Choroid plexus epithelial cell (primary cell): ENCODE results near the gene PARVB.

ENCODE experiments used
- DNase-seq: peaks from one replicate; pipeline ENCODE4 v3.0.0-alpha.2; 2010; ENCODE audit warnings: low read depth
- H3K4me3 ChIP-seq: 2 replicates; pipeline ENCODE4 v1.5.1; 2011; ENCODE audit warnings: low read depth, mild to moderate bottlenecking, control low read depth, low read length, moderate library complexity
- CTCF ChIP-seq: conservative IDR thresholded peaks from 2 replicates; pipeline ENCODE4 v1.5.1; 2011; ENCODE audit warnings: low read depth, mild to moderate bottlenecking, control low read depth, inconsistent platforms, low read length, moderate library complexity

PARVB gene

GRCh38 chr22:44206330-44206645 is 182.2 kb downstream of the PARVB start:
- no peak for TF ChIP-seq CTCF
- DNase-seq: no peak
- H3K4me3 ChIP-seq: no peak overlapping the region

- H3K4me3 ChIP-seq: no peak overlapping the region
- DNase-seq: no peak
- no peak for TF ChIP-seq CTCF
Observed at GRCh38 chr22:44206696-44207095, 182.6 kb downstream of the PARVB start.

GRCh38 chr22:44207173-44207980 is 183.3 kb downstream of the PARVB start:
- no peak for TF ChIP-seq CTCF
- DNase-seq: no peak
- H3K4me3 ChIP-seq: no peak overlapping the region

GRCh38 chr22:44207981-44208317 is 183.8 kb downstream of the PARVB start:
- no peak for DNase-seq
- no peak for TF ChIP-seq CTCF
- no peak overlapping the region for H3K4me3 ChIP-seq

GRCh38 chr22:44209343-44209742 is 185.2 kb downstream of the PARVB start:
- H3K4me3 ChIP-seq: no peak overlapping the region
- DNase-seq: no peak
- TF ChIP-seq CTCF: no peak

- H3K4me3 ChIP-seq: no peak overlapping the region
- TF ChIP-seq CTCF: no peak
- DNase-seq: peak; percentile 58
Observed at GRCh38 chr22:44210722-44211121, 186.6 kb downstream of the PARVB start.

GRCh38 chr22:44211256-44211945 is 187.3 kb downstream of the PARVB start:
- no peak for TF ChIP-seq CTCF
- no peak overlapping the region for H3K4me3 ChIP-seq
- peak; percentile 34 for DNase-seq
